Astrocyte (in vitro differentiated cells and primary cell): ENCODE results near the gene MTX1. TPM values are rescaled to one million over a fixed set of nuclear protein-coding genes. Genes with fewer than 3 reads are reported as not detected.
A peak's percentile ranks its signal among the peaks of the same experiment; 100 is the strongest.
"Not testable (repeated sequence)": the region's sequence is repeated elsewhere in the genome, so short reads cannot be mapped to it uniquely, and the experiment has no call there.

ENCODE experiments used
- DNase-seq: peaks from one replicate; pipeline ENCODE4 v3.0.0-alpha.2; 2010; ENCODE audit warnings: low read depth
- FAIRE-seq: peaks from 2 replicates; lab custom pipeline; 2011; peaks lifted over from hg19 to GRCh38; lab: Jason Lieb, UNC
- H2AFZ ChIP-seq: 2 replicates; pipeline ENCODE4 v1.6.0; 2012; ENCODE audit warnings: low read depth, low read length, inconsistent platforms
- H3K27ac ChIP-seq: 2 replicates; pipeline ENCODE4 v1.5.1; 2011; ENCODE audit warnings: low read depth, low read length, inconsistent platforms
- H3K27me3 ChIP-seq: 2 replicates; pipeline ENCODE4 v1.6.0; 2011; ENCODE audit warnings: low read length, inconsistent platforms; ENCODE audit not compliant: insufficient read depth
- H3K36me3 ChIP-seq: 2 replicates; pipeline ENCODE4 v1.5.1; 2011; ENCODE audit warnings: low read length, inconsistent platforms; ENCODE audit not compliant: insufficient read depth
- H3K4me1 ChIP-seq: 2 replicates; pipeline ENCODE4 v1.5.1; 2011; ENCODE audit warnings: low read length, inconsistent platforms; ENCODE audit not compliant: insufficient read depth
- H3K4me2 ChIP-seq: 2 replicates; pipeline ENCODE4 v1.6.0; 2012; ENCODE audit warnings: low read length, inconsistent platforms
- H3K4me3 ChIP-seq: 2 replicates; pipeline ENCODE4 v1.5.1; 2011; ENCODE audit warnings: low read depth, mild to moderate bottlenecking, low read length, inconsistent platforms; ENCODE audit not compliant: insufficient read depth
- H3K79me2 ChIP-seq: 2 replicates; pipeline ENCODE4 v1.6.0; 2012; ENCODE audit warnings: mild to moderate bottlenecking, low read length, inconsistent platforms; ENCODE audit not compliant: insufficient read depth
- H3K9ac ChIP-seq: 2 replicates; pipeline ENCODE4 v1.6.0; 2012; ENCODE audit warnings: mild to moderate bottlenecking, low read length, inconsistent platforms
- H3K9me3 ChIP-seq: 2 replicates; pipeline ENCODE4 v1.5.1; 2012; ENCODE audit warnings: low read depth, mild to moderate bottlenecking, low read length, inconsistent platforms; ENCODE audit not compliant: insufficient read depth
- H4K20me1 ChIP-seq: 2 replicates; pipeline ENCODE4 v1.6.0; 2012; ENCODE audit warnings: low read length, inconsistent platforms; ENCODE audit not compliant: insufficient read depth
- H3K27ac Mint-ChIP-seq: one replicate; pipeline ENCODE4 v1.8.0; 2021; ENCODE audit warnings: mild to moderate bottlenecking, mixed read lengths; ENCODE audit not compliant: unreplicated experiment
- H3K27me3 Mint-ChIP-seq: one replicate; pipeline ENCODE4 v1.8.0; 2021; ENCODE audit warnings: low read depth, mixed read lengths; ENCODE audit not compliant: unreplicated experiment
- H3K36me3 Mint-ChIP-seq: one replicate; pipeline ENCODE4 v1.8.0; 2021; ENCODE audit warnings: low read depth, mixed read lengths; ENCODE audit not compliant: unreplicated experiment
- H3K4me1 Mint-ChIP-seq: one replicate; pipeline ENCODE4 v1.8.0; 2021; ENCODE audit warnings: low read depth, mixed read lengths; ENCODE audit not compliant: unreplicated experiment
- H3K4me3 Mint-ChIP-seq: one replicate; pipeline ENCODE4 v1.8.0; 2021; ENCODE audit warnings: mild to moderate bottlenecking, moderate library complexity, mixed read lengths; ENCODE audit not compliant: unreplicated experiment
- H3K9me3 Mint-ChIP-seq: one replicate; pipeline ENCODE4 v1.8.0; 2021; ENCODE audit warnings: mild to moderate bottlenecking, mixed read lengths; ENCODE audit not compliant: unreplicated experiment
- CTCF ChIP-seq: IDR thresholded peaks from 2 replicates; pipeline ENCODE4 v1.5.1; 2011; ENCODE audit warnings: low read depth, mild to moderate bottlenecking, inconsistent platforms, low read length, moderate library complexity; ENCODE audit not compliant: insufficient read depth
- EZH2 ChIP-seq: IDR thresholded peaks from 2 replicates; pipeline ENCODE4 v1.6.1; 2012; ENCODE audit warnings: mild to moderate bottlenecking, low read length, inconsistent platforms; ENCODE audit not compliant: insufficient read depth
- total RNA-seq: library from RNA; stranded (reverse); gene quantifications from 2 replicates; pipeline ENCODE4 v1.2.1, GENCODE V29; 2021

MTX1 gene
- total RNA-seq, 1 donor from 2014 or later, result 41.8 TPM

GRCh38 chr1:155192346-155193274 lies 15.9 kb upstream of the MTX1 start:
- peak overlapping the region; percentile 80 for H3K27ac ChIP-seq
- Mint-ChIP-seq H3K9me3 (peaks cover 4% of the 10 kb centered on the region), H3K4me1 (peaks cover 20% of the 10 kb centered on the region), H3K27me3 (peaks cover 1% of the 10 kb centered on the region), H3K36me3 (peaks cover 9% of the 10 kb centered on the region), H3K4me3 (peak overlapping the region; percentile 62), H3K27ac (peak overlapping the region; percentile 100)
- FAIRE-seq (no peak), DNase-seq (no peak)
- H3K79me2 ChIP-seq, result peaks cover 18% of the 10 kb centered on the region
- peaks cover 3% of the 10 kb centered on the region for H3K36me3 ChIP-seq
- H3K9ac ChIP-seq, result peak overlapping the region; percentile 85
- H3K4me1 ChIP-seq, result peaks cover 30% of the 10 kb centered on the region
- peak overlapping the region; percentile 79 for H2AFZ ChIP-seq
- H3K27me3 ChIP-seq, result no peaks in the 10 kb centered on the region
- peaks cover 6% of the 10 kb centered on the region for H4K20me1 ChIP-seq
- TF ChIP-seq CTCF, result no peak
- TF ChIP-seq EZH2, result no peak
- H3K4me3 ChIP-seq, result no peak overlapping the region
- peak overlapping the region; percentile 94 for H3K4me2 ChIP-seq
- no peaks in the 10 kb centered on the region for H3K9me3 ChIP-seq

- Mint-ChIP-seq H3K4me1 (peaks cover 20% of the 10 kb centered on the region), H3K36me3 (peaks cover 13% of the 10 kb centered on the region), H3K27ac (peak overlapping the region; percentile 100), H3K9me3 (peaks cover 2% of the 10 kb centered on the region), H3K4me3 (peak overlapping the region; percentile 88), H3K27me3 (no peaks in the 10 kb centered on the region)
- Histone ChIP-seq H3K4me1 (peaks cover 30% of the 10 kb centered on the region), H3K4me2 (peak overlapping the region; percentile 94), H3K27ac (peak overlapping the region; percentile 80), H3K36me3 (peaks cover 5% of the 10 kb centered on the region), H4K20me1 (peaks cover 14% of the 10 kb centered on the region), H3K79me2 (peaks cover 18% of the 10 kb centered on the region), H3K4me3 (peak overlapping the region; percentile 68), H3K9me3 (no peaks in the 10 kb centered on the region), H3K27me3 (no peaks in the 10 kb centered on the region), H3K9ac (peak overlapping the region; percentile 85), H2AFZ (peak overlapping the region; percentile 79)
- DNase-seq, result peak; percentile 82
- TF ChIP-seq CTCF, result peak; percentile 89
- TF ChIP-seq EZH2, result no peak
- no peak for FAIRE-seq
These were observed 15.1 kb upstream of the MTX1 start for GRCh38 chr1:155193275-155193990.

GRCh38 chr1:155193991-155194240 lies 14.6 kb upstream of the MTX1 start:
- not testable (repeated sequence) for DNase-seq, H3K9me3 Mint-ChIP-seq, H3K36me3 ChIP-seq, FAIRE-seq, H3K27me3 ChIP-seq, H3K27me3 Mint-ChIP-seq, H3K9me3 ChIP-seq
- H4K20me1 ChIP-seq, result peaks cover 15% of the 10 kb centered on the region
- peaks cover 30% of the 10 kb centered on the region for H3K4me1 ChIP-seq
- peak overlapping the region; percentile 80 for H3K27ac ChIP-seq
- Mint-ChIP-seq H3K36me3 (peaks cover 13% of the 10 kb centered on the region), H3K4me1 (peaks cover 20% of the 10 kb centered on the region), H3K4me3 (peak overlapping the region; percentile 88), H3K27ac (peak overlapping the region; percentile 100)
- peak overlapping the region; percentile 94 for H3K4me2 ChIP-seq
- H3K79me2 ChIP-seq, result peaks cover 18% of the 10 kb centered on the region
- H3K9ac ChIP-seq, result peak overlapping the region; percentile 85
- H3K4me3 ChIP-seq, result peak overlapping the region; percentile 68
- peak overlapping the region; percentile 79 for H2AFZ ChIP-seq
